GM12872 (cell line): ENCODE measurements around the gene CDKAL1.

Source experiments
- CTCF ChIP-seq: IDR thresholded peaks from 3 replicates; pipeline ENCODE4 v1.5.1; 2011; ENCODE audit warnings: low read depth, mild to moderate bottlenecking, low read length, moderate library complexity; ENCODE audit not compliant: insufficient read depth

Gene CDKAL1

GRCh38 chr6:21167790-21168189 lies 633.5 kb downstream of the CDKAL1 start:
- no peak for TF ChIP-seq CTCF

DNA sequence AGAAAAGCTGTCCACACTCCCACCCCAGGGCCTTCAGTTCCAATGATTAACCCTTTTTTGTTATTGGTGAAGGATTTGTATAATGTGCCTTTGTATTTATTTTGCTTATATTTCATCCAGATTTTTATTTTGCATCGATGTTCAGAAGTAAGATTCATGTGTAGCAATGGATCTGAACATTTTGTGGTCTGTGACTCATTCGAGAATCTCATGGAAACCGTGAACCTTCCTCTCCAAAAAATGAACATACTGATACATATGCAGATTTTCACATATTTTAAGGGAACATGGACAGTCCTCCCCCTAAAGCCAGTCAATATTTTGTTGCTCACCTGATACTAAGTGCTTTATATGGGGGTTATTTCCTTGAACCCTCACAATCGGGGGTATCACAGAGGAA lies 637.5 kb downstream of the CDKAL1 start:
- no peak for TF ChIP-seq CTCF

GRCh38 chr6:21173031-21173430 lies 638.8 kb downstream of the CDKAL1 start:
- TF ChIP-seq CTCF: no peak

- no peak for TF ChIP-seq CTCF
Measured at GRCh38 chr6:21173678-21174077, 639.4 kb downstream of the CDKAL1 start.

DNA sequence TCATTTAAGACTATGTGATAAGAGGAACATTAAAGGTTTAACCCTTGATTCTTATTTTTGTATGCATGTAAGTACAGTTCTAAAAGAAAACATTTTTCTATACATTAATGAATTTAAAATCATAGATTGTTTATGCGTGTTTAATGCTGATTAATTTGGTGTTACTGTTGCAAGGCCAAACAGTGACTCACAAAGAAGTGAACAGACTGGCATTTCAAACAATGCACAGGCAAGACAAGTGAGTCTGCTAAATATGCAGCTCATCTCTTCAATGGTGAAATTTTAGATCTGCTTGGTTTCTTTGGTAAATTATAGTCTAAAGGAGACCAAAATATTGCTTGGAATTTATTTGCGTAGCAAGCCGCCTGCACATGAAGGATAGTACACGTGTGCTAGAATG lies 641.9 kb downstream of the CDKAL1 start:
- TF ChIP-seq CTCF: no peak

- no peak for TF ChIP-seq CTCF
Measured at GRCh38 chr6:21180155-21180554, 645.9 kb downstream of the CDKAL1 start.

DNA sequence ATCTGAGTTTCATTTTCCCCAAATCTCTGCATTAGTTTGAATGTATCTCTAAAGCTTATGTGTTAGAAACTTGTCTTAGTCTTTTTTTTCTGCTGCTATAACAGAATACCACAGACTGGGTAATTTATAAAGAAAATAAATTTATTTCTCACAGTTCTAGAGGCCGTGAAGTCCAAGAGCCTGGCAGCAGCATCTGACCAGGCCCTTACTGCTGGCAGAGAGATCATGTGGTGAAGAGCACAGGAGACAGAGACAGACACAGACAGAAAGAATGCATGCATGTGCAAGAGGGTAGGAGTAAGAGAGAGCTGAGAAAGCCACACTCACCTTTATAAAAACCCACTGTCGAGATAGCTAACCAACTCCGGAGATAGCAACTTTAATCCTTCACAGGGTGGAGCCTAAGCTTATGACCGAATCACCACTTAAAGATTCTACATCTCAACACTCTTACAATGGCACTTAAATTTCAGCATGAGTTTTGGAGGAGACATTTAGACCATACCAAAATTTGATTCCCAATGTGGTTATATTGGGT lies 646.6 kb downstream of the CDKAL1 start:
- TF ChIP-seq CTCF: no peak
